PC-9 (cell line): ENCODE measurements around the gene CALD1. TPM values are rescaled to one million over a fixed set of nuclear protein-coding genes. Genes with fewer than 3 reads are reported as not detected.

Experiments used
- BruUV-seq: library from RNA; stranded (reverse); fragments of 400-500 nt; replicated peaks from 2 replicates; lab custom pipeline; 2021; lab: Mats Ljungman, UMichigan
- CTCF ChIA-PET: fragments of 300-600 bp; sonication (Branson Sonifier 250); formaldehyde crosslinking; loops from one replicate; lab custom pipeline; 2022; ENCODE audit warnings: antibody characterized with exemption; lab: Charles Lee
- POLR2A ChIA-PET: fragments of 300-600 bp; sonication (Branson Sonifier 250); formaldehyde crosslinking; loops from one replicate; lab custom pipeline; 2022; ENCODE audit warnings: antibody characterized with exemption; ENCODE audit not compliant: unreplicated experiment; lab: Charles Lee
- DNase-seq, 2 experiments: peaks; one replicate each; pipeline versions ENCODE4 v3.0.0 to v3.0.0-alpha.2; 2015 to 2022; ENCODE audit warnings: mixed read lengths in 1 of 2
- H2AFZ ChIP-seq: fragments of 200-600 bp; sonication (generic); 2 replicates; pipeline ENCODE4 v1.8.1; 2017; ENCODE audit warnings: antibody characterized with exemption
- H3F3A ChIP-seq: fragments of 200-600 bp; sonication (generic); 2 replicates; pipeline ENCODE4 v1.8.1; 2017; ENCODE audit warnings: antibody characterized with exemption, mild to moderate bottlenecking, low read depth; ENCODE audit not compliant: insufficient read depth
- H3K27ac ChIP-seq: fragments of 200-600 bp; sonication (generic); 2 replicates; pipeline ENCODE4 v1.6.1; 2016; ENCODE audit warnings: mixed run types
- H3K27me3 ChIP-seq: fragments of 200-600 bp; sonication (generic); 2 replicates; pipeline ENCODE4 v1.6.1; 2016; ENCODE audit warnings: low read depth, mixed run types; ENCODE audit not compliant: insufficient read depth
- H3K36me3 ChIP-seq: fragments of 200-600 bp; sonication (generic); 2 replicates; pipeline ENCODE4 v1.6.1; 2016; ENCODE audit warnings: low read depth, mixed run types
- H3K4me1 ChIP-seq: fragments of 200-600 bp; sonication (generic); replicated peaks from 2 replicates; pipeline ENCODE4 v1.6.1; 2016; ENCODE audit warnings: mixed run types; ENCODE audit not compliant: insufficient read depth
- H3K4me2 ChIP-seq: fragments of 200-600 bp; sonication (generic); 2 replicates; pipeline ENCODE4 v1.6.1; 2017; ENCODE audit warnings: mixed run types
- H3K4me3 ChIP-seq: fragments of 200-600 bp; sonication (generic); 2 replicates; pipeline ENCODE4 v1.6.1; 2016; ENCODE audit warnings: mixed run types
- H3K79me2 ChIP-seq: fragments of 200-600 bp; sonication (generic); 2 replicates; pipeline ENCODE4 v1.6.1; 2017; ENCODE audit warnings: low read depth, mixed run types
- H3K9me2 ChIP-seq: fragments of 200-600 bp; sonication (generic); 2 replicates; pipeline ENCODE4 v1.8.1; 2017; ENCODE audit warnings: mild to moderate bottlenecking; ENCODE audit not compliant: insufficient read depth
- H3K9me3 ChIP-seq: fragments of 200-600 bp; sonication (generic); 2 replicates; pipeline ENCODE4 v1.8.1; 2016; ENCODE audit warnings: low read depth; ENCODE audit not compliant: insufficient read depth
- H4K20me1 ChIP-seq: fragments of 200-600 bp; sonication (generic); 2 replicates; pipeline ENCODE4 v1.8.1; 2017; ENCODE audit not compliant: insufficient read depth
- EZH2 ChIP-seq: fragments of 200-600 bp; sonication (generic); IDR thresholded peaks from 2 replicates; pipeline ENCODE4 v1.8.0; 2017; ENCODE audit warnings: antibody characterized with exemption, low read depth
- intact Hi-C: fragments of 100-400 bp; cut with micrococcal nuclease; formaldehyde crosslinking; loops from one replicate; pipeline ENCODE4 v1.10.0; 2022; ENCODE audit not compliant: unreplicated experiment
- total RNA-seq: library from RNA; stranded (reverse); gene quantifications from 2 replicates; pipeline ENCODE4 v1.2.3, GENCODE V29; 2021
- TF ChIP-seq, protein P1 (sequence below): fragments of 200-600 bp; sonication (generic); conservative IDR thresholded peaks from 2 replicates; pipeline ENCODE4 v1.6.1; 2017; ENCODE audit warnings: mixed run types, antibody characterized with exemption, mild to moderate bottlenecking, moderate library complexity

CALD1 gene
- total RNA-seq, 1 experiment from 2014 or later: 84.4 TPM

DNA sequence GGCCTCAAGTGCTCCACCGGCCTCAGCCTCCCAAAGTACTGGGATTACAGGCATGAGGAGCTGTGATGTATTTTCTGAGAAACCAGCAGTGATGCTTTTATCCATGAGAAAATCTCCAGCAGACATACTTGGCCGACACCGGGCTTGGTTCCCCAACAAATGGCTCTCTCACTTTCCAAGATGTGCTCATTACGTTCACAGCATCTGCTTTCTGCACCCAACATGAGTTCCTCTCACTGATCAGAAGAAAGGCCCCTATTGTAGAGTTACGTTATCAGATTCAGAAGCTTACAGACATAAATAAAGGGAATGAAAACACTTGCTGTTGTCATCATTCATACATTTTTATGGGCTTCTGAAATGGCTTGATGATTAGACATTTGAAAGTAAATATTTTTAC is 95.0 kb downstream of the CALD1 start:
- no peak overlapping the region for H3K4me2 ChIP-seq
- TF ChIP-seq EZH2: no peak
- TF ChIP-seq, protein P1, sequence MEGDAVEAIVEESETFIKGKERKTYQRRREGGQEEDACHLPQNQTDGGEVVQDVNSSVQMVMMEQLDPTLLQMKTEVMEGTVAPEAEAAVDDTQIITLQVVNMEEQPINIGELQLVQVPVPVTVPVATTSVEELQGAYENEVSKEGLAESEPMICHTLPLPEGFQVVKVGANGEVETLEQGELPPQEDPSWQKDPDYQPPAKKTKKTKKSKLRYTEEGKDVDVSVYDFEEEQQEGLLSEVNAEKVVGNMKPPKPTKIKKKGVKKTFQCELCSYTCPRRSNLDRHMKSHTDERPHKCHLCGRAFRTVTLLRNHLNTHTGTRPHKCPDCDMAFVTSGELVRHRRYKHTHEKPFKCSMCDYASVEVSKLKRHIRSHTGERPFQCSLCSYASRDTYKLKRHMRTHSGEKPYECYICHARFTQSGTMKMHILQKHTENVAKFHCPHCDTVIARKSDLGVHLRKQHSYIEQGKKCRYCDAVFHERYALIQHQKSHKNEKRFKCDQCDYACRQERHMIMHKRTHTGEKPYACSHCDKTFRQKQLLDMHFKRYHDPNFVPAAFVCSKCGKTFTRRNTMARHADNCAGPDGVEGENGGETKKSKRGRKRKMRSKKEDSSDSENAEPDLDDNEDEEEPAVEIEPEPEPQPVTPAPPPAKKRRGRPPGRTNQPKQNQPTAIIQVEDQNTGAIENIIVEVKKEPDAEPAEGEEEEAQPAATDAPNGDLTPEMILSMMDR: no peak
- no peaks in the 10 kb centered on the region for H3K9me3 ChIP-seq
- no peaks in the 10 kb centered on the region for H3K9me2 ChIP-seq
- H3K27me3 ChIP-seq: no peaks in the 10 kb centered on the region
- no peak overlapping the region for H3K4me3 ChIP-seq
- no peak overlapping the region for H3K27ac ChIP-seq
- ChIA-PET POLR2A (interaction anchor here (0.9 kb wide), 1 partner anchor 227 kb away, joined by 9 read pairs; no protein-coding TSS in a partner anchor), CTCF (no interaction called here)
- no peak for DNase-seq
- 0 out of 2 replicates have a peak, but pooled peaks cover 4% of the 10 kb centered on the region for H3K4me1 ChIP-seq
- H2AFZ ChIP-seq: no peak overlapping the region
- intact Hi-C loops: no loop called here
- H3K36me3 ChIP-seq: no peaks in the 10 kb centered on the region
- no peaks in the 10 kb centered on the region for H3K79me2 ChIP-seq
- no peaks in the 10 kb centered on the region for H4K20me1 ChIP-seq
- H3F3A ChIP-seq: no peaks in the 10 kb centered on the region
- no TSS peak for BruUV-seq

DNA sequence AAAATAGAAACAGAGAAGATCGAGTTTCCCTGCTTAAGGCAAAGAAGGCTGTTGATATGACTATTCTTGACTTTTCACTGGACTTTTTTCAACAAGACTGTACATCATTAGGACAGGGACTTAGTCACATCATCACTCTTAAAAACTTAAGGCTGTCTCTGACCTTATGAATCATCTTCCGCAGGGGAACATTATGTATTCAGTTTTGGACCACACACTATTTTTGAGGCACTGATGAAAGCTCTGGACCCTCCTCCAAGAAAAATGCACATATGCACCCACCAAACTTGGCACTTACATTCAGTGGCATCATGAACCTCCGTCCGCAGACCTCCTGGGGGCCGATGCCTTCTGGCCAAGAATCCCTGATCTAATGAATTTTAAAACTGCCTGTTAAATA is 96.4 kb downstream of the CALD1 start:
- H3K9me2 ChIP-seq: no peaks in the 10 kb centered on the region
- no peaks in the 10 kb centered on the region for H3K36me3 ChIP-seq
- H3K79me2 ChIP-seq: no peaks in the 10 kb centered on the region
- intact Hi-C loops: no loop called here
- no TSS peak for BruUV-seq
- ChIA-PET CTCF (no interaction called here), POLR2A (no interaction called here)
- no peaks in the 10 kb centered on the region for H3K27me3 ChIP-seq
- H3F3A ChIP-seq: no peaks in the 10 kb centered on the region
- H4K20me1 ChIP-seq: no peaks in the 10 kb centered on the region
- H2AFZ ChIP-seq: no peak overlapping the region
- H3K27ac ChIP-seq: no peak overlapping the region
- no peak overlapping the region for H3K4me3 ChIP-seq
- 0 out of 2 replicates have a peak, but pooled peaks cover 4% of the 10 kb centered on the region for H3K4me1 ChIP-seq
- no peak for TF ChIP-seq EZH2
- TF ChIP-seq, protein P1: no peak
- DNase-seq: no peak
- no peak overlapping the region for H3K4me2 ChIP-seq
- H3K9me3 ChIP-seq: no peaks in the 10 kb centered on the region

DNA sequence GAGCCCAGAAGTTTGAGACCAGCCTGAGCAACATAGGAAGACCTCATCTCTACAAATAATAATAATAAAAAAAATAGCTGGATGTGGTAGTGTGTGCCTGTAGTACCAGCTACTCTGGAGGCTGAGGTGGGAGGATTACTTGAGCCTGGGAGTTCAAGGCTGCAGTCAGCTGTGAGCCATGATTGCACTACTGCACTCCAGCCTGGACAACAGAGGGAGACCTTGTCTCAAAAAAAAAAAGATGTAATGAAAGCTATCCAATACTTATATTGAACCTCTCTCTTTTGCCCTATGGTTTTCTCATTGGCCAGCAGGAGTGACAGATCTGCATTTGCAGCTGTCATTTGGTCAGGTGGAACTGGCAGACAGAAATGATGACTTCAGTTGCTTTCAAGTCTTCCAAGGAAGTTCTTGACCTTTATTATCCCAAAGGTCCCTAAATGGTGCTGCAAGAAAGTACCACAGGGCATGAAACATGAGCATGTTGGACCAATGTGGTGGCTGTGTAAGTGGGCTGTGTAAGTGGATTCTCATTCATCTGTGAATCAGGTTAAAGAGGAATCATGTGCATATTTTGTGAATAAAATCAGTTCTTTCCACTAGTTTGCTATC is 99.4 kb downstream of the CALD1 start:
- Histone ChIP-seq H3K27ac (no peak overlapping the region), H3F3A (no peaks in the 10 kb centered on the region), H3K9me3 (no peaks in the 10 kb centered on the region), H3K79me2 (no peaks in the 10 kb centered on the region), H3K4me1 (no peaks in the 10 kb centered on the region), H2AFZ (no peak overlapping the region), H4K20me1 (no peaks in the 10 kb centered on the region), H3K27me3 (no peaks in the 10 kb centered on the region), H3K9me2 (no peaks in the 10 kb centered on the region), H3K4me2 (no peak overlapping the region), H3K36me3 (no peaks in the 10 kb centered on the region), H3K4me3 (no peak overlapping the region)
- CTCF ChIA-PET: no interaction called here
- DNase-seq: no peak
- POLR2A ChIA-PET: no interaction called here
- BruUV-seq: no TSS peak
- TF ChIP-seq, protein P1: no peak
- TF ChIP-seq EZH2: no peak
- intact Hi-C loops: no loop called here
